GM10266 (cell line): ENCODE results near the gene SAP130.

Experiments used
- DNase-seq: peaks from one replicate; pipeline ENCODE4 v3.0.0; 2012; ENCODE audit errors: extremely low spot score
- CTCF ChIP-seq: IDR thresholded peaks from 2 replicates; pipeline ENCODE4 v1.5.1; 2012; ENCODE audit warnings: mild to moderate bottlenecking, low read depth; ENCODE audit not compliant: control insufficient read depth, insufficient read depth; ENCODE audit errors: missing control alignments

Gene SAP130

GRCh38 chr2:128038411-128038810, 10.6 kb upstream of the SAP130 start:
- no peak for TF ChIP-seq CTCF
- no peak for DNase-seq

GRCh38 chr2:128037649-128038048, 9.8 kb upstream of the SAP130 start:
- no peak for TF ChIP-seq CTCF
- DNase-seq: no peak

- no peak for DNase-seq
- no peak for TF ChIP-seq CTCF
Measured at GRCh38 chr2:128036748-128037607, 9.1 kb upstream of the SAP130 start.

- TF ChIP-seq CTCF: no peak
- no peak for DNase-seq
Measured at GRCh38 chr2:128032092-128032491, 4.2 kb upstream of the SAP130 start.

- DNase-seq: peak; percentile 16
- TF ChIP-seq CTCF: no peak
Measured at GRCh38 chr2:128028668-128029054, 802 bp upstream of the SAP130 start.

GRCh38 chr2:128027278-128027800, 520 bp downstream of the SAP130 start:
- peak; percentile 100 for DNase-seq
- no peak for TF ChIP-seq CTCF
